ENCODE results near the gene APCDD1. TPM values are rescaled to one million over a fixed set of nuclear protein-coding genes. Genes with fewer than 3 reads are reported as not detected.

APCDD1 gene
- total RNA-seq, 1 donor from 2014 or later = 4.4 TPM

GRCh38 chr18:10508591-10508990 is 54.2 kb downstream of the APCDD1 start:
- Histone ChIP-seq H3K79me2 (ENCODE audit: insufficient read depth, low read length) (no peaks in the 10 kb centered on the region), H4K20me1 (ENCODE audit: insufficient read depth, low read length) (no peaks in the 10 kb centered on the region), H3K9me3 (ENCODE audit: insufficient read depth, low read depth, low read length) (peaks cover 8% of the 10 kb centered on the region), H2AFZ (ENCODE audit: low read depth, low read length) (no peak overlapping the region), H3K4me2 (ENCODE audit: low read length) (no peak overlapping the region), H3K27ac (ENCODE audit: low read depth, low read length) (no peak overlapping the region), H3K9ac (ENCODE audit: low read length) (no peak overlapping the region), H3K4me1 (ENCODE audit: insufficient read depth, low read length) (no peaks in the 10 kb centered on the region), H3K4me3 (ENCODE audit: insufficient read depth, low read depth, low read length) (no peak overlapping the region), H3K27me3 (ENCODE audit: insufficient read depth, low read length) (no peaks in the 10 kb centered on the region), H3K36me3 (ENCODE audit: insufficient read depth, low read length) (no peaks in the 10 kb centered on the region)
- H3K4me3 Mint-ChIP-seq (ENCODE audit: unreplicated experiment) = peak overlapping the region; percentile 5
- H3K9me3 Mint-ChIP-seq (ENCODE audit: unreplicated experiment) = peaks cover 18% of the 10 kb centered on the region
- DNase-seq (ENCODE audit: low read depth) = no peak
- H3K4me1 Mint-ChIP-seq (ENCODE audit: low read depth, unreplicated experiment) = no peaks in the 10 kb centered on the region
- TF ChIP-seq EZH2 (IDR thresholded peaks at IDR 0.05; ENCODE audit: insufficient read depth, low read length) = no peak
- no peak overlapping the region for H3K27ac Mint-ChIP-seq (ENCODE audit: unreplicated experiment)
- H3K36me3 Mint-ChIP-seq (ENCODE audit: low read depth, unreplicated experiment) = no peaks in the 10 kb centered on the region
- peaks cover 17% of the 10 kb centered on the region for H3K27me3 Mint-ChIP-seq (ENCODE audit: low read depth, unreplicated experiment)
- no peak for FAIRE-seq

GRCh38 chr18:10511236-10511635 is 56.8 kb downstream of the APCDD1 start:
- no peaks in the 10 kb centered on the region for H3K36me3 ChIP-seq (ENCODE audit: insufficient read depth, low read length)
- H3K27ac ChIP-seq (ENCODE audit: low read depth, low read length) = no peak overlapping the region
- peaks cover 8% of the 10 kb centered on the region for H3K9me3 ChIP-seq (ENCODE audit: insufficient read depth, low read depth, low read length)
- H3K79me2 ChIP-seq (ENCODE audit: insufficient read depth, low read length) = no peaks in the 10 kb centered on the region
- DNase-seq (ENCODE audit: low read depth) (no peak), FAIRE-seq (no peak)
- H3K9me3 Mint-ChIP-seq (ENCODE audit: unreplicated experiment) = peaks cover 15% of the 10 kb centered on the region
- no peak overlapping the region for H2AFZ ChIP-seq (ENCODE audit: low read depth, low read length)
- peaks cover 36% of the 10 kb centered on the region for H3K27me3 Mint-ChIP-seq (ENCODE audit: low read depth, unreplicated experiment)
- no peaks in the 10 kb centered on the region for H3K27me3 ChIP-seq (ENCODE audit: insufficient read depth, low read length)
- H3K4me3 Mint-ChIP-seq (ENCODE audit: unreplicated experiment) = no peak overlapping the region
- H3K27ac Mint-ChIP-seq (ENCODE audit: unreplicated experiment) = no peak overlapping the region
- H3K36me3 Mint-ChIP-seq (ENCODE audit: low read depth, unreplicated experiment) = no peaks in the 10 kb centered on the region
- no peak overlapping the region for H3K9ac ChIP-seq (ENCODE audit: low read length)
- no peaks in the 10 kb centered on the region for H3K4me1 ChIP-seq (ENCODE audit: insufficient read depth, low read length)
- H3K4me1 Mint-ChIP-seq (ENCODE audit: low read depth, unreplicated experiment) = no peaks in the 10 kb centered on the region
- TF ChIP-seq CTCF (IDR thresholded peaks at IDR 0.05; ENCODE audit: insufficient read depth, low read depth, low read length) (no peak), EZH2 (IDR thresholded peaks at IDR 0.05; ENCODE audit: insufficient read depth, low read length) (no peak)
- no peaks in the 10 kb centered on the region for H4K20me1 ChIP-seq (ENCODE audit: insufficient read depth, low read length)
- H3K4me3 ChIP-seq (ENCODE audit: insufficient read depth, low read depth, low read length) = no peak overlapping the region
- no peak overlapping the region for H3K4me2 ChIP-seq (ENCODE audit: low read length)

GRCh38 chr18:10514082-10514481 is 59.6 kb downstream of the APCDD1 start:
- Histone ChIP-seq H3K4me1 (ENCODE audit: insufficient read depth, low read length) (no peaks in the 10 kb centered on the region), H3K36me3 (ENCODE audit: insufficient read depth, low read length) (no peaks in the 10 kb centered on the region), H3K9me3 (ENCODE audit: insufficient read depth, low read depth, low read length) (no peaks in the 10 kb centered on the region), H3K4me3 (ENCODE audit: insufficient read depth, low read depth, low read length) (no peak overlapping the region), H4K20me1 (ENCODE audit: insufficient read depth, low read length) (no peaks in the 10 kb centered on the region), H2AFZ (ENCODE audit: low read depth, low read length) (no peak overlapping the region), H3K9ac (ENCODE audit: low read length) (no peak overlapping the region), H3K27ac (ENCODE audit: low read depth, low read length) (no peak overlapping the region), H3K4me2 (ENCODE audit: low read length) (no peak overlapping the region), H3K27me3 (ENCODE audit: insufficient read depth, low read length) (no peaks in the 10 kb centered on the region), H3K79me2 (ENCODE audit: insufficient read depth, low read length) (no peaks in the 10 kb centered on the region)
- H3K36me3 Mint-ChIP-seq (ENCODE audit: low read depth, unreplicated experiment) = no peaks in the 10 kb centered on the region
- H3K4me1 Mint-ChIP-seq (ENCODE audit: low read depth, unreplicated experiment) = peaks cover 2% of the 10 kb centered on the region
- DNase-seq (ENCODE audit: low read depth) (no peak), FAIRE-seq (no peak)
- no peak overlapping the region for H3K27ac Mint-ChIP-seq (ENCODE audit: unreplicated experiment)
- no peak overlapping the region for H3K4me3 Mint-ChIP-seq (ENCODE audit: unreplicated experiment)
- H3K9me3 Mint-ChIP-seq (ENCODE audit: unreplicated experiment) = peaks cover 5% of the 10 kb centered on the region
- TF ChIP-seq CTCF (IDR thresholded peaks at IDR 0.05; ENCODE audit: insufficient read depth, low read depth, low read length) (no peak), EZH2 (IDR thresholded peaks at IDR 0.05; ENCODE audit: insufficient read depth, low read length) (no peak)
- H3K27me3 Mint-ChIP-seq (ENCODE audit: low read depth, unreplicated experiment) = peaks cover 46% of the 10 kb centered on the region

All from astrocyte (in vitro differentiated cells and primary cell).